Testis (tissue), 3 donors: ENCODE results near the gene TPMT. TPM values are rescaled to one million over a fixed set of nuclear protein-coding genes. Genes with fewer than 3 reads are reported as not detected.

Source experiments
- DNase-seq: peaks from one replicate; pipeline ENCODE4 v3.0.0-alpha.2; 2019
- H3K27ac ChIP-seq, 2 donors: fragments of 200-600 bp; sonication (generic); one replicate each; pipeline ENCODE4 v1.5.1; 2019
- H3K27me3 ChIP-seq: fragments of 200-600 bp; sonication (generic); one replicate; pipeline ENCODE4 v1.5.1; 2019
- H3K36me3 ChIP-seq: fragments of 200-600 bp; sonication (generic); one replicate; pipeline ENCODE4 v1.5.1; 2017; ENCODE audit warnings: low read depth; ENCODE audit errors: missing control alignments
- H3K4me1 ChIP-seq: fragments of 200-600 bp; sonication (generic); one replicate; pipeline ENCODE4 v1.5.1; 2019
- H3K4me3 ChIP-seq, 2 donors: fragments of 200-600 bp; sonication (generic); one replicate each; pipeline ENCODE4 v1.5.1; 2017 to 2019
- H3K9me3 ChIP-seq: fragments of 200-600 bp; sonication (generic); one replicate; pipeline ENCODE4 v1.5.1; 2017
- POLR2A ChIP-seq: fragments of 450-650 bp; IDR thresholded peaks from one replicate; pipeline ENCODE4 v1.6.1; 2017; ENCODE audit warnings: antibody characterized with exemption, mild to moderate bottlenecking, moderate library complexity
- WGBS, 2 donors: methylation state at CpG; one replicate each; pipeline ENCODE4 v1.1.5; 2018; 5-methylcytosine and 5-hydroxymethylcytosine counted together
- intact Hi-C: fragments of 100-400 bp; cut with DNase I; formaldehyde crosslinking; loops from one replicate; pipeline ENCODE4 v1.15.1; 2023; ENCODE audit warnings: low total_unique reads
- polyA plus RNA-seq: library from polyadenylated mRNA; stranded (reverse); fragments of 350-450 nt; fragmentation: Illumina TruSeq; extraction: RNeasy Lipid Tissue Mini Kit (QIAGEN cat#74804); gene quantifications from one replicate; pipeline ENCODE4 v1.2.3, GENCODE V29; 2014; ENCODE audit warnings: low read depth, low replicate concordance; ENCODE audit not compliant: insufficient read depth
- total RNA-seq, 2 donors: library from RNA; depleted of rRNA; stranded (reverse); fragments of >200 nt; gene quantifications; one replicate each; pipeline ENCODE4 v1.2.3, GENCODE V29; 2016
- TF ChIP-seq, protein P1 (sequence below), 3 experiments: fragments of 450-650 bp in 2 of 3; fragments of 200-600 bp in 1 of 3; sonication (generic) in 1 of 3; IDR thresholded peaks; one replicate each; pipeline ENCODE4 v1.5.1; 2016 to 2019; ENCODE audit warnings: antibody characterized with exemption in 3 of 3, mild to moderate bottlenecking in 2 of 3, moderate library complexity in 1 of 3

Gene TPMT
- total and polyA plus RNA-seq, 3 donors from 2014 or later: 14.6 to 21.0 (median 18.3) TPM

DNA sequence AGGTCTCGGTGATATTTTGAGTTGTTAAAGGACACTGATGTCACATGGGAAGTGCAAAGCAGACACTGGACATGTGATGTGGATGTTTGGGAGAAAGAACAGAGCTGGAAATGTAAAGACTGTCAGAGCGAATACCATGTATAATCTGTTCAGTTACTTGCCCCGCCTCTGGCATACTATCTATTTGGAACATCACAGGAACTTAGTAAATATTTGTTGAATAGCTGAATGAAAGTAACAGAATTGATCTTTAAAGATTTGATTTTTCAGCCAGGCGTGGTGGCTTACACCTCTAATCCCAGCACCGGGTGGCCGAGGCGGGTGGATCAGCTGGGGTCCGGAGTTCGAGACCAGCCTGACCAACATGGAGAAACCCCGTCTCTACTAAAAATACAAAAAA is 18.6 kb downstream of the TPMT start:
- H3K27me3 ChIP-seq: no peaks in the 10 kb centered on the region
- no peaks in the 10 kb centered on the region for H3K9me3 ChIP-seq
- 97 to 98% methylated on average over 10 of the region's 10 CpGs for WGBS, 2 donors
- no peaks in the 10 kb centered on the region for H3K36me3 ChIP-seq
- H3K4me1 ChIP-seq: peaks cover 9% of the 10 kb centered on the region
- no peak overlapping the region for H3K4me3 ChIP-seq
- DNase-seq: no peak
- TF ChIP-seq POLR2A: no peak
- TF ChIP-seq, protein P1, sequence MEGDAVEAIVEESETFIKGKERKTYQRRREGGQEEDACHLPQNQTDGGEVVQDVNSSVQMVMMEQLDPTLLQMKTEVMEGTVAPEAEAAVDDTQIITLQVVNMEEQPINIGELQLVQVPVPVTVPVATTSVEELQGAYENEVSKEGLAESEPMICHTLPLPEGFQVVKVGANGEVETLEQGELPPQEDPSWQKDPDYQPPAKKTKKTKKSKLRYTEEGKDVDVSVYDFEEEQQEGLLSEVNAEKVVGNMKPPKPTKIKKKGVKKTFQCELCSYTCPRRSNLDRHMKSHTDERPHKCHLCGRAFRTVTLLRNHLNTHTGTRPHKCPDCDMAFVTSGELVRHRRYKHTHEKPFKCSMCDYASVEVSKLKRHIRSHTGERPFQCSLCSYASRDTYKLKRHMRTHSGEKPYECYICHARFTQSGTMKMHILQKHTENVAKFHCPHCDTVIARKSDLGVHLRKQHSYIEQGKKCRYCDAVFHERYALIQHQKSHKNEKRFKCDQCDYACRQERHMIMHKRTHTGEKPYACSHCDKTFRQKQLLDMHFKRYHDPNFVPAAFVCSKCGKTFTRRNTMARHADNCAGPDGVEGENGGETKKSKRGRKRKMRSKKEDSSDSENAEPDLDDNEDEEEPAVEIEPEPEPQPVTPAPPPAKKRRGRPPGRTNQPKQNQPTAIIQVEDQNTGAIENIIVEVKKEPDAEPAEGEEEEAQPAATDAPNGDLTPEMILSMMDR (IDR thresholded peaks at IDR 0.05): no peak
- H3K27ac ChIP-seq: no peak overlapping the region
- intact Hi-C loops: no loop called here

DNA sequence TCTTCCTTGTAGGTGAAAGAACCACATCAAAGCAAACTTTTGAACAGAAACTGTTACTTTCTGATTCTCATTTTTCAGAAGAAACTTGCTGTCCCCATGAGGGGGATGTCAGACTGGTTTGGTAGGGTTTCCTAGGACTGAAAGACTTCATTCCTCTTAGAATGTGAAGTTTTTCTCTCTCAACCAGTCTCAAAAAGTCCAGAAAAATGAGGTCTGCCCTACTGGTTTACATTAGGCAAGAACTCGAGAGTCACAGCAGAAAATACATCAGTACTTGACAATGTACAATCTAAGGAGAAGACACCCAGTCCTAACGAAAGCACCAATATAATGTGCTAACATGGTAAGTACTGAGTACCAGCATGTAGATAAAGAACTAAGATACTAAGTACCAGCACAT is 19.7 kb downstream of the TPMT start:
- H3K9me3 ChIP-seq: no peaks in the 10 kb centered on the region
- H3K27ac ChIP-seq: peak overlapping the region; percentile 53 to 59
- H3K4me3 ChIP-seq: no peak overlapping the region
- WGBS, 2 donors: 92 to 97% methylated on average over 2 of the region's 2 CpGs
- no peak for TF ChIP-seq POLR2A
- TF ChIP-seq, protein P1 (IDR thresholded peaks at IDR 0.05): no peak
- no peaks in the 10 kb centered on the region for H3K27me3 ChIP-seq
- peaks cover 9% of the 10 kb centered on the region for H3K4me1 ChIP-seq
- H3K36me3 ChIP-seq: no peaks in the 10 kb centered on the region
- DNase-seq: no peak
- intact Hi-C loops: no loop called here

DNA sequence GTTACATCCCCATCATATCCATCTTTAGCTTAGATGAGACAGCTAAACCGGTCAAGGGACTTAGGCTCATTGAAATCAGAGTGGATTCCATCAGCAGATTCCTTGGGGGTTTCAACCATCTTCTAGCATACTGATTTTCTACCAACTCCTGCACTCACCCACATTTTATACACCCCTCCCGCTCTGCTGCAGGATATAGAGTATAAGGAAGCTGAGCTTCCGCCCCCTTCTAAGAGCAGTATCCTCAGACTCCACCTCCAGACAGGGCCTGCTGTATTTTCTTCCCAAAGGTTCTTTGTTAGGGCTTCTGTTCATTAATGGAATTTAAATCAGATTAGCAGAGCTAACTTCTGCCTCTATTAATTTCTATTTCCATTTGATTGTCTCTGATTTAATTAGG is 22.5 kb downstream of the TPMT start:
- no peak overlapping the region for H3K4me3 ChIP-seq
- H3K27ac ChIP-seq: no peak overlapping the region
- no peak for TF ChIP-seq POLR2A
- TF ChIP-seq, protein P1 (IDR thresholded peaks at IDR 0.05): no peak
- intact Hi-C loops: no loop called here
- DNase-seq: no peak
- H3K36me3 ChIP-seq: no peaks in the 10 kb centered on the region
- no peaks in the 10 kb centered on the region for H3K9me3 ChIP-seq
- no peaks in the 10 kb centered on the region for H3K27me3 ChIP-seq
- 93 to 97% methylated on average over 3 of the region's 3 CpGs for WGBS, 2 donors
- H3K4me1 ChIP-seq: peaks cover 9% of the 10 kb centered on the region

DNA sequence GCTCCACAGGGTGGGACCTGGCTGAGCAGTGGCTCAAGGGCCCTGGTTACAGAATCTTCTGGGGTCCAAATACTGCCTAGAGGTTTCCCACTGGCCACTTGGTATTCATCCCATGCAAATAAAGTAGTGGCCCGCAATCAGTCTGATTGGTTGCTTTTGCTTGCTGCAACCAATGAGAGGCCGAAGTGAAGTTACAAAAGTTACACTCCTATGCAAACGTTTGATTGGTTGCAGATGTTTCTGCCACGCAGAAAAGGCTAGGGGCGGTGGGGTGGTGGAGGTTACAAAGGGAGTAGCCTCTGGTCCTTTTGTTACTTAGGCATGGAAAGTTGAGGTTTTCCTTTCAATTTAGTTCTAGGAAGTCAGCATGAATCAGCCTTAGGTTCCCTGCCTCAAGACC is 28.8 kb downstream of the TPMT start:
- Histone ChIP-seq H3K27me3 (no peaks in the 10 kb centered on the region), H3K36me3 (no peaks in the 10 kb centered on the region), H3K4me1 (no peaks in the 10 kb centered on the region), H3K4me3 (no peak overlapping the region), H3K27ac (no peak overlapping the region), H3K9me3 (no peaks in the 10 kb centered on the region)
- 56 to 57% methylated on average over 5 of the region's 5 CpGs for WGBS, 2 donors
- no peak for DNase-seq
- TF ChIP-seq POLR2A: no peak
- TF ChIP-seq, protein P1 (IDR thresholded peaks at IDR 0.05): no peak
- intact Hi-C loops: loop anchor here (10.0 kb wide), 1 partner anchor 321 kb away; no protein-coding TSS in a partner anchor
